Mammary epithelial cell (primary cell): ENCODE measurements around the gene NRF1.

ENCODE experiments used
- CTCF ChIP-seq, 2 donors: IDR thresholded peaks in 1 of 2; conservative IDR thresholded peaks in 1 of 2; 2 replicates each; pipeline ENCODE4 v1.5.1; 2011 to 2012; ENCODE audit warnings: inconsistent platforms in 2 of 2, low read length in 2 of 2, mild to moderate bottlenecking in 2 of 2, control low read depth in 1 of 2, low read depth in 1 of 2; ENCODE audit not compliant: insufficient read depth in 1 of 2; ENCODE audit errors: extremely low read depth in 1 of 2
- EZH2 ChIP-seq: IDR thresholded peaks from 2 replicates; pipeline ENCODE4 v1.6.1; 2012; ENCODE audit warnings: low read length, inconsistent platforms, borderline replicate concordance

GRCh38 chr7:129729511-129729910 is 118.0 kb downstream of the NRF1 start:
- TF ChIP-seq EZH2 (no peak), CTCF (conservative IDR thresholded peaks at IDR 0.05 in 1 of 2, IDR thresholded peaks at IDR 0.05 in 1 of 2; ENCODE audit: extremely low read depth in 1 of 2, insufficient read depth in 1 of 2, low read depth in 1 of 2, low read length in 2 of 2) (no peak)
